Keratinocyte (primary cell): ENCODE results near the gene BICRAL.

Experiments
- CTCF ChIP-seq, 3 experiments: IDR thresholded peaks in 1 of 3; conservative IDR thresholded peaks in 1 of 3; optimal IDR thresholded peaks in 1 of 3; 2 replicates in 2 of 3; 3 replicates in 1 of 3; pipeline versions ENCODE3 to v1.5.1; 2011; ENCODE audit warnings: low read length in 3 of 3, mild to moderate bottlenecking in 3 of 3, moderate library complexity in 2 of 3, control low read depth in 1 of 3, inconsistent platforms in 1 of 3; ENCODE audit not compliant: insufficient read depth in 2 of 3; ENCODE audit errors: extremely low read depth in 1 of 3
- EZH2 ChIP-seq: IDR thresholded peaks from one replicate; pipeline ENCODE4 v1.6.1; 2012; ENCODE audit warnings: inconsistent platforms, mild to moderate bottlenecking, low read length, moderate library complexity

- TF ChIP-seq CTCF (optimal IDR thresholded peaks at IDR 0.05 in 1 of 3, IDR thresholded peaks at IDR 0.05 in 1 of 3, conservative IDR thresholded peaks at IDR 0.05 in 1 of 3; ENCODE audit: extremely low read depth in 1 of 3, insufficient read depth in 2 of 3, low read length in 3 of 3) (no peak), EZH2 (no peak)
These were observed 38.9 kb downstream of the BICRAL start for GRCh38 chr6:42820512-42821340.
